Erythroblast (primary cell): ENCODE measurements around the gene EHD2.

ENCODE experiments used
- GATA1 ChIP-seq: IDR thresholded peaks from 2 replicates; pipeline ENCODE4 v1.6.1; 2011; ENCODE audit warnings: low read depth, mild to moderate bottlenecking, control low read depth, low read length, moderate library complexity
- POLR2A ChIP-seq: IDR thresholded peaks from 2 replicates; pipeline ENCODE4 v1.6.1; 2011; ENCODE audit warnings: mild to moderate bottlenecking, low read length

DNA sequence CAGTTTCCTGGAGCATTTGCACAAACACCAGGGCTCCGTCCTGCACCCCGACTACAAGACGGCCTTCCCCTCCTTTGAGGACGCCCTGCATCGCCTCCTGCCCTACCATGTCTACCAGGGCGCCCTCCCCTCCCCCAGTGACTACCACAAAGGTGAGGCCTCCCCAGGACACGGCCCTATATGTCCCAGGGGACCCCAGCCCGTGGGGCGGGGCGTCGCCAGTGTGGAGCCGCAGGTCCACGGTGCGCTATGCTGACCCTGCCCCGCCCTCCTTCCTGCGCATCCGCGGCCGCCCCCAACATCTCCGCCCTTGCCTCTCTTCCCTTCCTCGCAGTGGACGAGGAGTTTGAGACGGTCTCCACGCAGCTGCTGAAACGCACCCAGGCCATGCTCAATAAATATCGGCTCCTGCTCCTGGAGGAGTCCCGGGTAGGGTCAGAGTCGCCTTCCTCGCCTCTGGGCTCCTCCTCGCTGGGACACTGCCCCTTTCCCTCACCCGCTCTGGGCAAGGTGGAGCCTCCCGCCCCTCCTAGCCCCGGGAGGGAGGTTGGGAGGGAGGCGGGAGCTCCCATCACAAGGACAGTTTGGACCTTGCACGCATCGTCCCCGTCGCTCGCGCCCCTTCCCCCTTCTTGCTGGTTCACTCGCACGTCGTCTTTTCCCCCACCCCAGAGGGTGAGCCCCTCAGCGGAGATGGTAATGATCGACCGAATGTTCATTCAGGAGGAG, 14.4 kb upstream of the EHD2 start:
- TF ChIP-seq POLR2A (no peak), GATA1 (no peak)
